Measurements from ENCODE around the gene COL15A1.

GRCh38 chr9:99034149-99034548 lies 90.4 kb downstream of the COL15A1 start:
- TF ChIP-seq, protein P1, sequence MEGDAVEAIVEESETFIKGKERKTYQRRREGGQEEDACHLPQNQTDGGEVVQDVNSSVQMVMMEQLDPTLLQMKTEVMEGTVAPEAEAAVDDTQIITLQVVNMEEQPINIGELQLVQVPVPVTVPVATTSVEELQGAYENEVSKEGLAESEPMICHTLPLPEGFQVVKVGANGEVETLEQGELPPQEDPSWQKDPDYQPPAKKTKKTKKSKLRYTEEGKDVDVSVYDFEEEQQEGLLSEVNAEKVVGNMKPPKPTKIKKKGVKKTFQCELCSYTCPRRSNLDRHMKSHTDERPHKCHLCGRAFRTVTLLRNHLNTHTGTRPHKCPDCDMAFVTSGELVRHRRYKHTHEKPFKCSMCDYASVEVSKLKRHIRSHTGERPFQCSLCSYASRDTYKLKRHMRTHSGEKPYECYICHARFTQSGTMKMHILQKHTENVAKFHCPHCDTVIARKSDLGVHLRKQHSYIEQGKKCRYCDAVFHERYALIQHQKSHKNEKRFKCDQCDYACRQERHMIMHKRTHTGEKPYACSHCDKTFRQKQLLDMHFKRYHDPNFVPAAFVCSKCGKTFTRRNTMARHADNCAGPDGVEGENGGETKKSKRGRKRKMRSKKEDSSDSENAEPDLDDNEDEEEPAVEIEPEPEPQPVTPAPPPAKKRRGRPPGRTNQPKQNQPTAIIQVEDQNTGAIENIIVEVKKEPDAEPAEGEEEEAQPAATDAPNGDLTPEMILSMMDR (IDR thresholded peaks at IDR 0.05), result no peak
- TF ChIP-seq POLR2A (IDR thresholded peaks at IDR 0.05), result no peak

Measured in Peyer's patch (tissue), 4 donors.